ENCODE results near the gene MMAB. TPM values are rescaled to one million over a fixed set of nuclear protein-coding genes. Genes with fewer than 3 reads are reported as not detected.

Gene MMAB
- total and polyA plus RNA-seq, 2 donors (not counting 3 experiments of a cell fraction or from before 2014, with no cell fraction given) = 39.1 to 46.0 TPM

DNA sequence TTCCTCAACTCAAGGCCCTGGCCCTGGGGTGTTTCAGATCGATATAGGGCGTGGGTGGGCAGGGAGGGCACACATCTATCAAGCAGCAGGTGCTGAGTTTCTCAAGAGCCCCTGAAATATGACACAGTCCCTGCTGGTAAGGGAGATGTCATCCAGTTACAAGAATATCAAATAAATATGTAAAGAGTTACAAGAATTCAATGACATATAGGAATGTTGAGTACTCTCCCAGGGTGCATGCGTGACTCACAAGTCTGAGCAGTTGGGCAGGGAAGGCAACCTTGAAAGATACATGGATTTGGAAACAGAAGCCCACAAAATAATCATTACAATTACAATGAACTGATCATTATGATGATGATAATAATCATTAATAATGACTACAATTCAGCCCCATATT is 35.5 kb upstream of the MMAB start:
- CTCF ChIA-PET = interaction anchor here (0.9 kb wide), 1 partner anchor 11 kb away, joined by 4 read pairs; no protein-coding TSS in a partner anchor
- no peak for TF ChIP-seq MAX (IDR thresholded peaks at IDR 0.05; ENCODE audit: insufficient read depth, insufficient read length)
- Histone ChIP-seq H3K79me2 (ENCODE audit: control insufficient read depth, insufficient read depth, low read length) (no peaks in the 10 kb centered on the region), H2AFZ (ENCODE audit: low read depth, low read length) (no peak overlapping the region), H3K9ac (replicated peaks; ENCODE audit: extremely low read depth, insufficient read depth, low read length) (no peak overlapping the region), H3K9me3 (replicated peaks; ENCODE audit: control insufficient read depth, insufficient read depth, low read length) (no peaks in the 10 kb centered on the region), H3K4me1 (ENCODE audit: control insufficient read depth, extremely low read depth, insufficient read depth, low read length) (no peaks in the 10 kb centered on the region), H3K4me3 (replicated peaks in 1 of 3; ENCODE audit: insufficient read depth in 1 of 3, low read depth in 1 of 3, low read length in 3 of 3) (no peak overlapping the region), H3K36me3 (ENCODE audit: control insufficient read depth in 2 of 2, extremely low read depth in 1 of 2, insufficient read depth in 2 of 2, low read length in 2 of 2) (no peaks in the 10 kb centered on the region), H4K20me1 (replicated peaks; ENCODE audit: control insufficient read depth, extremely low read depth, insufficient read depth, low read length) (no peaks in the 10 kb centered on the region), H3K4me2 (ENCODE audit: insufficient read depth, low read length) (no peak overlapping the region), H3K27ac (ENCODE audit: insufficient read depth, low read depth, low read length) (no peak overlapping the region), H3K27me3 (ENCODE audit: control insufficient read depth in 2 of 2, insufficient read depth in 2 of 2, low read length in 2 of 2) (peaks cover 7 to 11% of the 10 kb centered on the region in 2 experiments), H3K9me1 (replicated peaks; ENCODE audit: control insufficient read depth, extremely low read depth, insufficient read depth, low read length) (no peaks in the 10 kb centered on the region)
- POLR2A ChIA-PET = no interaction called here
- dilution Hi-C loops (cut with MboI; ENCODE audit: extremely low pct_ligation_motif_present, low sequenced_read_pairs) (no loop called here), intact Hi-C loops (cut with micrococcal nuclease) (no loop called here)
- BruUV-seq (replicated peaks) = no TSS peak
- FAIRE-seq (no peak), DNase-seq (ENCODE audit: low read depth, low spot score) (no peak)

GRCh38 chr12:109608270-109608669 is 35.0 kb upstream of the MMAB start:
- no peak overlapping the region for H3K27ac ChIP-seq (ENCODE audit: insufficient read depth, low read depth, low read length)

More at GRCh38 chr12:109608270-109608669, 35.0 kb upstream of the MMAB start:
- H3K4me2 ChIP-seq (ENCODE audit: insufficient read depth, low read length) = no peak overlapping the region
- CTCF ChIA-PET = interaction anchor here (0.5 to 0.9 kb wide), 2 partner anchors 10 to 344 kb away, joined by 3 to 4 read pairs; no protein-coding TSS in a partner anchor
- DNase-seq (ENCODE audit: low read depth, low spot score) = no peak
- no peak overlapping the region for H3K9ac ChIP-seq (replicated peaks; ENCODE audit: extremely low read depth, insufficient read depth, low read length)
- no peak overlapping the region for H2AFZ ChIP-seq (ENCODE audit: low read depth, low read length)
- BruUV-seq (replicated peaks) = no TSS peak
- peaks cover 7% of the 10 kb centered on the region in 2 experiments for H3K27me3 ChIP-seq (ENCODE audit: control insufficient read depth in 2 of 2, insufficient read depth in 2 of 2, low read length in 2 of 2)
- H3K9me3 ChIP-seq (replicated peaks; ENCODE audit: control insufficient read depth, insufficient read depth, low read length) = no peaks in the 10 kb centered on the region
- H3K79me2 ChIP-seq (ENCODE audit: control insufficient read depth, insufficient read depth, low read length) = no peaks in the 10 kb centered on the region
- no peak for TF ChIP-seq CTCF (IDR thresholded peaks at IDR 0.05; ENCODE audit: extremely low read depth in 1 of 2, insufficient read depth in 1 of 2, low read depth in 1 of 2, low read length in 2 of 2)
- TF ChIP-seq MYC (IDR thresholded peaks at IDR 0.05; ENCODE audit: low read depth, low read length) = no peak
- no peak for TF ChIP-seq GATA2 (IDR thresholded peaks at IDR 0.05; ENCODE audit: insufficient read depth, insufficient read length, low read depth, low read length)
- no peak for TF ChIP-seq POLR2A (IDR thresholded peaks at IDR 0.05; ENCODE audit: low read depth, low read length)
- TF ChIP-seq EZH2 (IDR thresholded peaks at IDR 0.05; ENCODE audit: borderline replicate concordance, low read depth, low read length, severe bottlenecking) = no peak
- TF ChIP-seq JUN (IDR thresholded peaks at IDR 0.05; ENCODE audit: borderline replicate concordance, insufficient read depth, insufficient read length, low read depth) = no peak
- TF ChIP-seq POLR2AphosphoS5 (IDR thresholded peaks at IDR 0.05; ENCODE audit: insufficient read depth, low read depth, low read length) = no peak
- TF ChIP-seq FOS (IDR thresholded peaks at IDR 0.05; ENCODE audit: borderline replicate concordance, insufficient read depth, low read length) = no peak
- TF ChIP-seq MAX (IDR thresholded peaks at IDR 0.05; ENCODE audit: insufficient read depth, insufficient read length) = no peak
- no peaks in the 10 kb centered on the region for H3K4me1 ChIP-seq (ENCODE audit: control insufficient read depth, extremely low read depth, insufficient read depth, low read length)
- dilution Hi-C loops (cut with MboI; ENCODE audit: extremely low pct_ligation_motif_present, low sequenced_read_pairs) (no loop called here), intact Hi-C loops (cut with micrococcal nuclease) (no loop called here)
- H3K36me3 ChIP-seq (ENCODE audit: control insufficient read depth in 2 of 2, extremely low read depth in 1 of 2, insufficient read depth in 2 of 2, low read length in 2 of 2) = no peaks in the 10 kb centered on the region
- FAIRE-seq = no peak
- no peak overlapping the region for H3K4me3 ChIP-seq (replicated peaks in 1 of 3; ENCODE audit: insufficient read depth in 1 of 3, low read depth in 1 of 3, low read length in 3 of 3)
- no peaks in the 10 kb centered on the region for H3K9me1 ChIP-seq (replicated peaks; ENCODE audit: control insufficient read depth, extremely low read depth, insufficient read depth, low read length)
- no peaks in the 10 kb centered on the region for H4K20me1 ChIP-seq (replicated peaks; ENCODE audit: control insufficient read depth, extremely low read depth, insufficient read depth, low read length)
- POLR2A ChIA-PET = interaction anchor here (0.6 kb wide), 1 partner anchor 82 kb away, joined by 4 read pairs; no protein-coding TSS in a partner anchor

Data from endothelial cell of umbilical vein (primary cell).